GM19372 (cell line): ENCODE results near the gene ALDH18A1.
"Not testable (repeated sequence)": the region's sequence is repeated elsewhere in the genome, so short reads cannot be mapped to it uniquely, and the experiment has no call there.

Experiments
- ATAC-seq: cut with Tn5 transposase; IDR thresholded peaks from one replicate; pipeline ENCODE4 v1.9.1; 2021; ENCODE audit warnings: mild to moderate bottlenecking, low read depth, moderate library complexity; ENCODE audit not compliant: unreplicated experiment

ALDH18A1 gene

DNA sequence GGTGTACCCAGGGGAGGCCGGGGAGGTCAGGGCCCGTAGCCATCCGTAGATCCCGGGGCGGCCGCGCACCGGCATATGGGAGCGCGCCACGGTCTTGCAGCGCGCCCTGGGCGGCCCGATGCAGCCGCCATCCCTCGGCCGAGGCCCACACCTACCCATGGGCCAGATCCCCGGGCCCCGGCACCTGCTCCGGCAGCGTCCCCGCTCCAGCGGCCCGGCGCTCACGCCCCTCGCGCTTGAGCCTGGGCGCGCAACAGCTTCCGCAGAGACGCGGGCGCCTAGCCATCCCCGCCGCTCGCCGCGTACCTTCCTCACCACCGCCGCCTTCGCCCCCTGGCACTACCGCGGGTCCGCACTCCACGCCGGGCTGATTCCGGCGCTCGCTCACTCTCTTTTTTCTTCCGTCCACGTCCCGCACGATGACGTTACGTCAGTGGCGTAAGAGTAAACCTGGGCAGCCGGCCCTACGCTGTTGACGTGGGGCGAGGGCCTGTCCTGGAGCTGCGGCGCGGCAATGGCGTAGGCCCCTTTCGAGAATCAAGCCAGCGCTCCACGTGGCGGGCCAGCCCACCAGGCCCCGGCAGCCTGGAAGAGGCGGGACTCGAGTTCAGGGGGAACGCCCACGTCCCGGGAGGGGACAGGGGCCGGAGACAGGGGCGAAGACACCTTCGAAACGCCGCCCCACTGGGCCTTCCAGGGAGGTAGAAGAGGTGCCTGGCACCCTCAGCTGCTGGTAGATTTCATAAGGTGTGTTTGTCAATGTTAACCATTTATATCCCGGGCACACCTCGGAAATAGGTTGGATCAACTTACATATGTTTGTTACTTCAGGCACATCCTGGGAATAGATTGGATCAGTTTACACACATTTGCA lies at the start of gene ALDH18A1:
Gene ALDH18A1 (minus strand): TSS at position 421 of the 874 bp plus-strand sequence. CDS start 3,334 bp downstream, outside the sequence.
- peak; percentile 84 for ATAC-seq

DNA sequence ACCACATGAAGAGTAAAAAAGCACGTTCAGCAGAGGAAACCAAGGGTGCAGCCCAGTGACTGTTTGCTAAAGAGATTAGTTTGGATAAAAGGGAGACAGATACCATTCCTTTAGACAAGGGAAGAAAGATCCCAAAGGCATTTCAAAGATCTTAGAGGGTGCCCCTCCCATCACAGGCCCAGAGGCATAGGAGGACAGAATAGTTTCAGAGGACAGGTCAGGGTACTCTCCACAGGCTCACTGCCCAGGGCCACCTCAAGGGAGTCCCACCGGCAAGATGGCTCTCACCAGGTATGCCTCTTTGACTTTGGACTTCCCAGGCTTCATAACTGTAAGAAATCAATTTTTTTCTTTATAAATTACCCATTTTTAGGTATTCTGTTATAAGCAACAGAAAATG lies 41.9 kb upstream of the ALDH18A1 start:
- no peak for ATAC-seq

- ATAC-seq, result no peak
These were observed 40.9 kb upstream of the ALDH18A1 start for GRCh38 chr10:95697429-95697828.

GRCh38 chr10:95694665-95695064 lies 38.2 kb upstream of the ALDH18A1 start:
- no peak for ATAC-seq

DNA sequence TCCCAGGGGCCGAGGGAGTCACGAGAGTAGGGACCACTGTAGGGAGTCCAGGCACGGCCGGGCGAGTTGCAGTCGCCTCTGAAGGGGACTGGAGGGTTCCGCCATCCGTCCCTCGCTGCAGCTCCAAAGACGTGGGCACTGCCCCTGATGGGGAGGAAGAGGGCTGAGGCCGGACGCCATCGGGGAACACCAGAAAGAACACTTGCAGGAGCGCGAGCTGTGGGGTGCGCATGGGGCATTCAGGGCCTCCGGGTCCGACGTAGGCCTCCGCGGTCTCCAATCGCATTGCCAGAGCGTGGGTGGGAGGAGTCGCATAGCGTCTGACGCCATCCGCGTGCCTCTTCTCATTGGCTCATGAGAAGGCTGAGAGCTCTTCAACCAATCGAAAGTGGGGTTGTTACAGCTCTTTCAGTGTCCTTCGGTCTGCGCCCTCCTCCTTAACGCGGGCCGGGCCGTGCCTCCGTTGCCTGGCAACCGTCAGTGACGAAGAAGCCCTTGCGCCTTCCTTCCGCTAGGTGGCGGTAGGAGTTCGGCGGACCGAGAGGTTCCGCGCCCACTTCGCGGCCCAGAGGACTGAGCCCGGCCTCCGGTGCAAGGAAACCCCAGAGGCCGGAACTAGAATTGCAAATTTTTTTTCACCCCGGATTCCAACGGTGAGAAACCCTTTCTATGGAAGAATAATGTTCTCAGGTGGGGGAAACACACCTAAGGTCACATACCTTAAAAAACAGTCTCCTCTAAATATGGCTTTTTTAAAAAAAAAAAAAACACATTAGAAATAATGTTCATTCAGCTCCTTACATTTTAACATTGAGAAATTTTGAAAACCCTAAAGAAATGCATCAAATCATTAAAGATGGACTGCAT lies 37.4 kb upstream of the ALDH18A1 start, which contains the start of gene TCTN3:
Gene TCTN3 (minus strand): TSS at position 260 of the 867 bp plus-strand sequence. CDS start 28 bp downstream, at position 232.
- peak; percentile 98 for ATAC-seq

DNA sequence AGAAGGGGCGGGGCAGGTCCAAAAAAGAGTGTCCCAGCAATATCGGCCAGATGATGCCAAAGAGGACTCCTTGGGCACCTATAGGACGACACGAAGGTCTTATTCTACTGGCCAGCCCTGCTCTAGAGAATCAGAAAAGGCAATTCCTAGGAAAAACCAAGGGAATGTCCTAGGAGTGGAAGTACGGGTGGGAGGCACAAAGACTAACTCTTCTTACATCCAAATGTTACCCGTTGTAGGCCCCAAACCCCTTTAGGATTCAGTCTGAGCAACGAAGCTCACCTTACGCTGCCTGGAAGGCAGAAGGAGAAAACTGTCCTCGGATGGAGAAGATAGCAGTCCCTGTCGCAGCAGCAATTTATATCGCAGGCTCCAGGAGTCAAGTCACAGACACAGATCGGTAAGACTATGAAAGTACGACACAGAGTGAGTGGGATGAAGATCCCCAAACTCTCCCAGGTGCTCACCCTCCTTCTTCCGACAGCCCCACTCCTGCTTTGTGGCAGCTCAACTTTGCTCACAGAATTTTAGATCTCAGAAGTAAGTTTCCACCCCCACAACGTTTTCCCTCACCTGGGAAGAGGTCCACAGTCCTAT lies 36.7 kb upstream of the ALDH18A1 start:
- ATAC-seq, result no peak

- no peak for ATAC-seq
These were observed 34.8 kb upstream of the ALDH18A1 start for GRCh38 chr10:95691281-95691680.

- no peak for ATAC-seq
These were observed 32.1 kb upstream of the ALDH18A1 start for GRCh38 chr10:95688648-95689047.

GRCh38 chr10:95683966-95684365 lies 27.5 kb upstream of the ALDH18A1 start:
- no peak for ATAC-seq

- ATAC-seq, result no peak
These were observed 19.0 kb upstream of the ALDH18A1 start for GRCh38 chr10:95675403-95676116.

DNA sequence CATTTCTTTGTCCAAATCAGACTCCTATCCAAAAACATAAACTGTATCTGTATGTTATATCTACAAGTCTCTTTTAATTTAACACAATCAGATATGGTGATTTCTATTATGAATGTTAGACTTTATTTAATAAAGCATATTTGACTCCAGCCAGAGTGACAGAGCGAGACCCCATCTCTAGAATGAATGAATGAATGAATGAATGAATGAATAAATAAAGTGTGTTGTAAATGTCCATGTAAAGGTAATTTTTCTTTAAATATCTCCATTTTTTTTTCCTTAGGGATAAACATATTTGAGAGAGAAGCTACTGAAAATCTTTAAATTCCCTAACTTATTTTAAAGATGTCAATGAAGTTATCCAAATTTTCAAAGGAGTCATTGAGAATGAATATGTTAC lies 18.1 kb upstream of the ALDH18A1 start:
- no peak for ATAC-seq

- ATAC-seq, result not testable (repeated sequence)
These were observed 16.1 kb upstream of the ALDH18A1 start for GRCh38 chr10:95672641-95673040.

- no peak for ATAC-seq
These were observed 8.0 kb upstream of the ALDH18A1 start for GRCh38 chr10:95664543-95664942.

GRCh38 chr10:95663496-95663895 lies 7.0 kb upstream of the ALDH18A1 start:
- no peak for ATAC-seq

DNA sequence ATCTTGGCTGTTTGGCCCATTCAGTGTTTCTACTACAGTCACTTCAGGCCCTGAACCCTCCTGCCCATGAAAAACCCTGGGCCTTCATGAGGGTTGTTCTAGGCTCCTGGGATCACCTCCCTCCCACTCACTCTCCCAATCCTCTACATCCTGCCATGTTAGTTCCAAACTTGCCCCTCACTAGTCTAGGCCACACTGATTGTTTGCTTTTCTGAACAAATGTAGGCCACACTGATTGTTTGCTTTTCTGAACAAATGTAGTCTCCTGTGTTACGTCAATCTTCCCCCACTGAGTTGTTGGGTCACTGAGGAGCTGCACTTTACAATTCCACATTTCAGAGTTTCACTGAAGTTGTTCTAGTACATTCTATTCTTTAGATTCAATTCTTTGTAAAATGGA lies 5.3 kb upstream of the ALDH18A1 start:
- ATAC-seq, result no peak

GRCh38 chr10:95660283-95660682 lies 3.8 kb upstream of the ALDH18A1 start:
- no peak for ATAC-seq

GRCh38 chr10:95657250-95657649 lies 739 bp upstream of the ALDH18A1 start:
- no peak for ATAC-seq

DNA sequence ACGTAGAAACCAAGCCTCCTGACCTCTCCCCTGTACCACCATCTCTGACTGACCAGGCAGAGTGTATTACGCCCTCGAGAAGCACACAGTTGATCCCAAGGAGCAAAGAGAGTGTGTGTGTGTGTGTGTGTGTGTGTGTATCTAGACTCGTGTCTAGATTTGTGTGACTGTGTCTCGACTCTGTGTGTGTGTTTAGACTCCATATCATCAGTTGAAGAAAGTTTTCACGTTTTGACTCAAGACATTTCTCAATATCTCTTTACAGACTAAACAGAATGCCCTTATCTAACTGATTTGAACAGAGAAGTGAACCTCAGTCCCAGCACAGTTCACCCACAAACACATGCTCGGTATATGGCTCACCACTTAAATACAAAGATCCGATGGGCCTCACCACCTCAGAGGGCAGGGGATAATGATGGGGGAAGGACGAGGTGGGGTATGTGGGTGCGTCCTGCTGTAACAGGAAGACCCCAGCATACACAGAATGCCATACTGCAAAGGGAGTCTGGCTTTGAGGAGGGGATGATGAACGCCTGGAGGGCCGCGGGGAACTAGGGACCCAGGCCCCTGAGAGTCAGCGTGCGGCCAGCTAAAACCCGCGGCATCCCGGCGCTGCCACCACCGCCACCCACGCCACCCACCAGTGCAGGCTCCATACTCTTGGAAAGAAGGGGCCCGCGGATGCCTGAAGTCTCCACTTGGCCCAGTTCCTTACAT lies 780 bp downstream of the ALDH18A1 start:
- peak; percentile 10 for ATAC-seq

DNA sequence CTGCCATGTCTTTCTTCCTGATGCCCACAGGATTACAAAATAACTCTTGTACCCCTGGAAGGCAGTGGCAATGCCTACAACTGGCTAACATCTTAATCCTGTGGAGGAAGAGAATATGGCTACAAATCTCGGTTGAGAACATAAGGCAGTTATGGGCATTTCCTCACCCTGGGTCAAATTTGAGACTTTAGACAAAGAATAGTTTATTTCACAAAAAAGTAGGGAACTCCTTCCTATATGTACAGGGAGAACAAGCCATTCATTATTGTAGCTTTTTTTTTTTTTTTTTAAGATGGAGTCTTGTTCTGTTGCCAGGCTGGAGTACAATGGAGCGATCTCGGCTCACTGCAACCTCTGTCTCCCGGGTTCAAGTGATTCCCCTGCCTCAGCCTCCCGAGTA lies 2.6 kb downstream of the ALDH18A1 start:
- no peak for ATAC-seq
